NCI-H1436 (cell line): ENCODE data around the gene BMAL2.

Experiments
- DNase-seq: peaks from one replicate; lab custom pipeline; 2025; lab: John Stamatoyannopoulos, UW

Gene BMAL2

GRCh38 chr12:27332714-27333402, at the start of gene BMAL2:
BMAL2 (plus strand) TSS chr12:27332836; CDS start chr12:27333073, 237 bp downstream.
- peak; percentile 15 for DNase-seq

DNA sequence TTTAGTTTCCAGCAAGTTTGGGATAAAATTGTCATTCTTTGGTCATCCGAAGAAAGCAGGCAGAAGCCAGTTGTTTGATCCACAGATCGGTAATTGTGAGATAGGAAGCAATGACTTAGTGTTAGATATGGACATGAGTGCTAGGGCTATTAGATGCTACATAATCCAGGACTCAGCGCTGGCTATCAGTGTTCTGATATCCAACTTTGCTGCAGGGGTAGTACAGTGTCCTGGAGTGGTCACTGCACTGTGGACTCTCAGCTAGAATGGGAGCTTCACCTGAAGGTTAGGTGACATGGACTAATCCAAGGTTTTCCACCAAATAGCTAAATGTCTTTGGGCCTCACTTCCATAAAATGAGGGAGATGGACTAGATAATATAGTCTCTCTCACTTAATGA, 48.6 kb upstream of the BMAL2 start:
- DNase-seq, result no peak

- DNase-seq, result no peak
Observed at GRCh38 chr12:27284751-27285150, 47.9 kb upstream of the BMAL2 start.

DNA sequence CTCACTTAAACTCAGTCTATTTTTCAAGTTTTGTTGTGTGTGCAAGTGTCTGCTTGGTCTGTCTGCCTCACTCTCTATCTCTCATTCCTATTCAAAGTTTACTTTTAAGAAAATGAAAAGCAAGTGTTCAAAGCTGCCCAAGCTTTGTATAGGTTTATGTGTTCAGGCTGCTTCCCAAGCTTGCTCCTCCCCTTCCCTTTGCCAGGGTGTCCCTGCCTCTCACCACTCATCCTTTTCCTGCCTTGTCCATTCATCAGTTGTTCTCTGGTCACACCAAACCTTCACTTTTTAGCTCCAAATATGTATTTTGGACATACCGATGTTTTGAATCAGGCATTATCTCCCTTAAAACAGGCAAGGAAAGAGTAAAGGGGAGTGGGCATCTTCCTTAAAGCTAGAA, 47.2 kb upstream of the BMAL2 start:
- no peak for DNase-seq

GRCh38 chr12:27289414-27289813, 43.2 kb upstream of the BMAL2 start:
- no peak for DNase-seq

GRCh38 chr12:27290501-27291168, 42.0 kb upstream of the BMAL2 start:
- DNase-seq, result no peak

- no peak for DNase-seq
Observed at GRCh38 chr12:27291862-27292261, 40.8 kb upstream of the BMAL2 start.

DNA sequence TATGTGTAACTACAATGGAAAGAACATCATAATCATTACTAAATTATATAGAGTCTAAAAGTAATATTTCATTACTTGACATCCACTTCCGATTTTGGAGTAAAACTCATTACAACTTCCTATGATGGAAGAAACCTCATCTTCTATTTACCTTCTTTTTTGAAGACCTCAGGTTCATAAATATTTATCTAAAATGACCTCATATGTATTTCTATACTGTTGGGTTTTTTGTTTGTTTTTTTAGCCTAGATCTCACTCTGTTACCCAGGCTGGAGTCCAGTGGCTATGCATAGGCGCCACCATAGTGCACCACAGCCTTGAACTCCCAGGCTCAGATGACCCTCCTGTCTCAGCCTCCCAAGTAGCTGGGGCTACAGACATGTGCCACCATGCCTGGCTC, 39.9 kb upstream of the BMAL2 start:
- DNase-seq, result no peak

GRCh38 chr12:27293463-27293862, 39.2 kb upstream of the BMAL2 start:
- DNase-seq, result no peak

DNA sequence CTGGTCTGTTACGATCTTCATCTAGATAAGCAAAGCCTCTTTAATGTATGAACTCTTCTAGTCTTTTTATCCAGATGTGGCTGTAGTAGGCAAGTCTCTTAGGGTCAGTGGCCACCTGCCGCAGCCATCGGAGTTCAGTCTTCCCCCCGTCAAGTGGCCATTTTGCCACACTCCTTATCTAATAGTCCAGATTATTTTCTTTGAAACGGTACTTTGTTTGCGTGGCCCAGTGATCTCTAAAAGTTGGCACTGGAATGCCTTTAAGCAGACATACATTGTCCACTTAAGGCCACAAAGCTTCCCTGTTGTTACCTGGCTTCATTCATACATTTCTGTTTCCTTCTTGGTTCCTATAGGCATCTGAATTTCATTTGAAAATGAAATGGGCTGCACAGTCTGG, 36.0 kb upstream of the BMAL2 start:
- no peak for DNase-seq

- no peak for DNase-seq
Observed at GRCh38 chr12:27297566-27297965, 35.1 kb upstream of the BMAL2 start.

- DNase-seq, result no peak
Observed at GRCh38 chr12:27299102-27299501, 33.5 kb upstream of the BMAL2 start.

GRCh38 chr12:27300226-27300625, 32.4 kb upstream of the BMAL2 start:
- DNase-seq, result no peak

DNA sequence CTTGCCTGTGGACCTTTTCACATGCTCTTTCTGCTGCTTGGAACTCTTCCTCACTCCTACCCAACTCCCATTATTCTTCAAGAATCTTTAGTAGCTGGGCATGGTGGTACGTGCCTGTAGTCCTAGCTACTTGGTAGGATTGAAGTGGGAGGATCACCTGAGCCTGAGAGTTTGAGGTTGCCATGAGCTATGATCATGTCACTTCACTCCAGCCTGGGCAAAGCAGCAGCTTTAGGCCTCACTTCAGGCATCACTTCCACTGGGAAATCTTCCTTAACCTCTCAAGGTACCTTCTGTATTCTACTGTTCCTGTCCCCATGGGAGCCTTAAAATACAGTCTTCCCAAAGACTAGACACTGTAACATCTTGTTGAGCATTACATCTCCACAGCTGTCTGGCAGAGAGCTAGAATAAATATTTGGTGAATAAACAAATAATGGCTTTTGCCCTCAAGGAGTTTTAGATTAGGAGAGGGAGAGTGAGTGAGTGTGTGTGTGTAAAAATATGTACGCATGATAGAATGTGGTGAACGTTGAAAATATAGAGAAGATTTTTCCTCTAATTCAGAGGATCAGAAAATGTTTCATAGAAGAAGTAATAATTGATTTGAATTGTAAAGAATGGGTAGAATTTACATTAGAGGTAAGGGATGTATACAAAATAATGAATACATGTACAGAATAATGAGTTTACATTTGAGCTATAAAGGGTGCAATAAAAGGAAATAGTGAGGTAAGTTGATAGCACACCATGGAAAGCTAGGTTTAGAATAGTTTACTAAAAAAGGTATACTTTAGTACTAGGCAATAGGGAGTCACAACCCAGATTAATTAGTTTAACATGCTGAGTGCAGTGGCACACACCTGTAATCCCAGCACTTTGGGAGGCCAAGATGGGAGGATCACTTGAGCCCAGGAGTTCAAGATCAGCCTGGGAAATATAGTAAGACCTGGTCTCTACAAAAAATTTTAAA, 29.2 kb upstream of the BMAL2 start:
- DNase-seq, result no peak

GRCh38 chr12:27304856-27305255, 27.8 kb upstream of the BMAL2 start:
- DNase-seq, result no peak

- peak; percentile 10 for DNase-seq
Observed at GRCh38 chr12:27305673-27306456, 26.8 kb upstream of the BMAL2 start.

DNA sequence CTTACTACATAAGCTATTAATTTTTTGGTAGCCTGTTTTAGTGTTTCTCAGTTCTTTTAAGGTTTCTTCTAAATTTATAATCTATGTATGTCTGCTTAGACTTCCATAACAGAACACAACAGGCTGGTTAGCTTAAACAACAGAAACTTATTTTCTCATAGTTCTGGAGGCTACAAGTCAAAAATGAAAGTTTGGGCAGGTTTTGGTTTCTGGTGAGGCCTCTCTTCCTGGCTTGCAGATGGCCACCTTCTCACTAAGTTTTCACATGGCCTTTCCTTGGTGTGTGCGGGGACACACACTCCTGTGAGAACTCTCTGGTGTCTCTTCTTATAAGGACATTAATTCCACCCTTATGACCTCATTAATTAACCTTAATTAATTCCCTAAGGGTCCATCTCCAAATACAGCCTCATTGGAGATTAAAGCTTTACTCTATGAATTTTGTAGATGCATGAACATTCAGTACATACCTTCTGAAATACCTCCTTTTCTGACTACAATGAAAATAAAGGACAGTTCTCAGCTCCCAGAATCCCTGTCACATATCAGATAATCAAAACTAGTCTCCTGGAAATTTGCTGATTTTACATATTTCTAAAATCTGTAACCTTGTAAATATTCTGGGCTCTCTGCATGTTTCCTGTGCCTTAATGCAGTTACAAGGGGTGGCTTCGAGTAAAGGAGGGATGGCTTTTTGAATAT, 23.2 kb upstream of the BMAL2 start:
- DNase-seq, result no peak

DNA sequence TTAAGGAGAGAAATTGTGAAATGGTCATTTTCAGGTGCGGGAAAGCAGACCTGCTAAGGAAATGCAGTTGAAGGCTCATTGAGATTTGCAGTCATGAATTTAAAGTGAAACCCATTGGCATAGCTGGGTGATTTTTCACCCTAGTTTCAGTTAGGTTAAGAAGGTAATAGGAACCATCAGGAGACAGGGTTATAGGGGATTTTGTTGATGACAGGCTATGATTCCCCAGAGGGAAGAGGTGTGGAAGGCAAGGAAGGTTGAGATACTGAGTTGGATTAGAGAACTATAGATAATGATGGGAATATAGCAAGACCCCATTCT, 22.7 kb upstream of the BMAL2 start:
- DNase-seq, result no peak

- DNase-seq, result no peak
Observed at GRCh38 chr12:27316947-27317346, 15.7 kb upstream of the BMAL2 start.

- no peak for DNase-seq
Observed at GRCh38 chr12:27319409-27319808, 13.2 kb upstream of the BMAL2 start.

DNA sequence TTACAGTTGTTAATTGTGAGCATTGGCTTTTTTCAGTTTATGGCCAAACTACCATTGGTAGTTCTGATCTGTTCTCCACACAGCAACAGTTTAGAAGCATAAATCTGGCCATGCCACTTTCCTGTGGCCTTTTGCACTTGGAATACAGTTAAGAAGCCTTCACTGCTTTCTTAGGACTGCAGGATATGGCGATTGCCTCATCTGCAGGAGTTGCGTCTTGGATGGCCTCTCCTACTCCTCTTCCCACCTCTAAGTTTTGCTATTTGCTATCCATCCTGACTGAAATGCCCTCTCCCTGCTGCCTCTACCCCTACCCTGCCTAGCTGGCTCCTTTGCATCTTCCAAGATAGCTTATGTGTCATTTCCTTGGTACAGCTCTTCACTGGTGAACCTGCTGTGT, 12.8 kb upstream of the BMAL2 start:
- no peak for DNase-seq
